BJ (cell line): ENCODE data around the gene RNF181. TPM values are rescaled to one million over a fixed set of nuclear protein-coding genes. Genes with fewer than 3 reads are reported as not detected.

Experiments used
- CTCF ChIA-PET: fragments of 350-600 bp; formaldehyde crosslinking; extraction: SDS; loops from one replicate; lab custom pipeline; 2021; ENCODE audit warnings: antibody characterized with exemption, inconsistent platforms; lab: Yijun Ruan, JAX
- POLR2A ChIA-PET: fragments of 300-600 bp; sonication (Branson Sonifier 250); formaldehyde crosslinking; extraction: SDS; loops from one replicate; lab custom pipeline; 2021; ENCODE audit warnings: antibody characterized with exemption; lab: Charles Lee
- DNase-seq: peaks from one replicate; pipeline ENCODE4 v3.0.0-alpha.2; 2011; ENCODE audit warnings: low read depth
- H3K27me3 ChIP-seq: 2 replicates; pipeline ENCODE4 v1.6.0; 2011; ENCODE audit warnings: low read length; ENCODE audit not compliant: control insufficient read depth, insufficient read depth
- H3K36me3 ChIP-seq: 2 replicates; pipeline ENCODE4 v1.5.1; 2011; ENCODE audit warnings: low read length; ENCODE audit not compliant: control insufficient read depth, insufficient read depth
- H3K4me3 ChIP-seq: 2 replicates; pipeline ENCODE4 v1.5.1; 2011; ENCODE audit warnings: low read depth, mild to moderate bottlenecking, control low read depth, low read length
- CTCF ChIP-seq: IDR thresholded peaks from 2 replicates; pipeline ENCODE4 v1.5.1; 2011; ENCODE audit warnings: low read depth, mild to moderate bottlenecking, control low read depth, inconsistent platforms, low read length, moderate library complexity; ENCODE audit not compliant: insufficient read depth
- polyA plus RNA-seq: library from polyadenylated mRNA; depleted of rRNA; stranded (reverse); fragments of >200 nt; gene quantifications from 2 replicates; pipeline ENCODE4 v1.2.3, GENCODE V29; 2011

Gene RNF181
- polyA plus RNA-seq, 1 experiment: 376 TPM

DNA sequence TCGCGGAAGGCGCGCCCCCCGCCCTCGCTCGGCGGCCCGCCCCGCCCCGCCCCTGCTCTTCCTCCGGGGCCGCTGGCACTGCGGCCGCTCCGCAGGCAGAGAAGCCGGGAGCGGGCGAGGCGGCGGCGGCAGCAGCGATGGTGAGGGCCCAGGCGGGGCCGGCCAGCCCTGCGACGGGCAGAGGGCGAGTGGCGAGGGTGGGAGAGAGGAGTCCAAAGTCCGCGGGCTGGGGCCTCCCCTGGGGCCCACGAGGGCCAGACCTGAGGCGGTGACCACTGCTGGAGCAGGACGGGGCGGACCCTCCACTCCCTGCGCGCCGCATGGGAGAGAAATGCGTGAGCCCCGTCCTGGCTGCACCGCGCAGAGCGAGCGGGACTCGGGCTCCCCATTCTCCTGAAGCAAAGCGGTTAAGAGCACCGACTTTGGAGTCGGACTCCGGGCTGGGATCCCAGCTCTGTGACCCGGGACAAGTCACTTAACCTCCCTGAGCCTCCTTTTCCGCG is 11.1 kb upstream of the RNF181 start, which contains the start of gene VAMP5:
Gene VAMP5, plus strand, starts transcription at position 78 of the 503 bp plus-strand sequence. Its CDS starts 60 bp downstream, at position 138.
- H3K36me3 ChIP-seq: no peaks in the 10 kb centered on the region
- no peak for DNase-seq
- H3K4me3 ChIP-seq: peak within 1 kb of the TSS; percentile 61
- no peaks in the 10 kb centered on the region for H3K27me3 ChIP-seq
- no peak for TF ChIP-seq CTCF
- POLR2A ChIA-PET: interaction anchor here (0.6 kb wide), 1 partner anchor 14 kb away, joined by 5 read pairs; no protein-coding TSS in a partner anchor
- CTCF ChIA-PET: interaction anchor here (1.0 to 1.6 kb wide), 3 partner anchors 9 to 32 kb away, joined by 4 read pairs; no protein-coding TSS in a partner anchor

- Histone ChIP-seq H3K36me3 (no peaks in the 10 kb centered on the region), H3K27me3 (no peaks in the 10 kb centered on the region), H3K4me3 (peak overlapping the region; percentile 61)
- POLR2A ChIA-PET: interaction anchor here (0.6 kb wide), 2 partner anchors 13 to 27 kb away, joined by 4 to 5 read pairs; partner anchors contain the start of gene C2orf68
- no peak for TF ChIP-seq CTCF
- CTCF ChIA-PET: interaction anchor here (1.0 to 1.6 kb wide), 3 partner anchors 9 to 33 kb away, joined by 4 read pairs; no protein-coding TSS in a partner anchor
- DNase-seq: no peak
Measured at GRCh38 chr2:85584857-85585780, 10.4 kb upstream of the RNF181 start.

DNA sequence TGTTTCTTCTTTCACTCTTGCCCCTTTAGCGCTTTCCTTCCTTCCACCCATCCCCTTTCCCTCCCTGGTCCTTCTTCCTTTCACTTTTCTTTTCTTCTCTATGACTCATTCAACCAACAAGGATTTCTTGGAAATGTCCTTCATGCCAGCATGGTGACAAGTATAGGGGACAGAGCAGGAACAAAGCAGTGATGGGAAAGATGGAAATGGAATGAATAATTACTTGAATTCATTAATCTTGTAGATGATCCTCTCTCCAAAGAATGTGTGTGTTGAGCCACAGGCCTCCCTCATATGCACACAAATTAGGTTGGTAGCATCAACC is 9.8 kb upstream of the RNF181 start:
- Histone ChIP-seq H3K36me3 (no peaks in the 10 kb centered on the region), H3K4me3 (no peak overlapping the region), H3K27me3 (no peaks in the 10 kb centered on the region)
- CTCF ChIA-PET: interaction anchor here (1.0 to 1.3 kb wide), 2 partner anchors 9 to 34 kb away, joined by 4 read pairs; no protein-coding TSS in a partner anchor
- DNase-seq: no peak
- TF ChIP-seq CTCF: no peak
- POLR2A ChIA-PET: interaction anchor here (0.6 kb wide), 1 partner anchor 26 kb away, joined by 4 read pairs; the partner anchor contains the start of gene C2orf68

GRCh38 chr2:85588236-85588635 is 7.3 kb upstream of the RNF181 start:
- ChIA-PET CTCF (interaction anchor here (1.1 to 1.6 kb wide), 2 partner anchors 17 to 36 kb away, joined by 3 to 4 read pairs; no protein-coding TSS in a partner anchor), POLR2A (no interaction called here)
- no peaks in the 10 kb centered on the region for H3K27me3 ChIP-seq
- DNase-seq: no peak
- peaks cover 1% of the 10 kb centered on the region; the same call in 1 of the 2 replicates for H3K36me3 ChIP-seq
- H3K4me3 ChIP-seq: no peak overlapping the region
- TF ChIP-seq CTCF: no peak

DNA sequence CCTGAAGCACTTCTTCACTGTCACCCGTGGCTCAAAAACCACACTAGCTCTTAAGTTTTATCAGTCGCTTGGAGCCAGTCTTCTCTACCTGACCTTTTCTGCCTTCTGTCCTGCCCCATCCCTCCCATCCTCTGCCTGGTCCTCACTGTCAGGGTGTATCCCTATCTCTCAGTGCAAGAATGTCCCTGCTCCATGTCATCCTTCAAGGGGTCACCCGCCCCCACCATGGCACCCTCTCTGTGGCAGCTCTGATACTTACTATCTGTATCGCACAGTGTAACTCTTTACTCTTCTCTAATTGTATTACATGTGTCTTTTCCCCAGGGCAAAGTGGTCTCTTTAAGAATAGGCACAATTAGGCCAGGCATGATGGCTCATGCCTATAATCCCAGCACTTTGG is 6.9 kb upstream of the RNF181 start:
- no peak for TF ChIP-seq CTCF
- H3K4me3 ChIP-seq: no peak overlapping the region
- CTCF ChIA-PET: interaction anchor here (1.1 kb wide), 1 partner anchor 17 kb away, joined by 3 read pairs; no protein-coding TSS in a partner anchor
- no peaks in the 10 kb centered on the region for H3K27me3 ChIP-seq
- POLR2A ChIA-PET: no interaction called here
- no peak for DNase-seq
- peaks cover 1% of the 10 kb centered on the region; the same call in 1 of the 2 replicates for H3K36me3 ChIP-seq
